Measurements from ENCODE around the gene RDH11.

DNA sequence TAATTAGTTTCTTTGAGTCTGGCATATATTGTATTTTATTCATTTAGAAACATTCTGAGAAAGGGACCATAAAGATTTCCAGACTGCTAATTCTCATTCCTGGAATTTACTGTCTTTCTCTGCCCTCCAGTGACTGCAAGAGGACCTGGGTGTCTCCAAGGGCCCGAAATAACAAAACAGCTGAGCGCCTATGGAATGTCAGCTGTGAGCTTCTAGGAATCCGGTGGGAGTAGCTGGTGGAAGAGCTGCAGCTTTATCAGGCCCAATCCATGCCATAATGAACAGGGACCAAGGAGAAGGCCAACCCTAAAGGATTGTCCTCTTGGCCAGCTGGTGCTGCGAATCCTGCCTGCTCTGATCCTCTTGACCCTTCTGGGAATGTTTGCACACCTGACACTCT is 38.1 kb upstream of the RDH11 start:
- TF ChIP-seq EP300 (IDR thresholded peaks at IDR 0.05) (no peak), POLR2A (IDR thresholded peaks at IDR 0.05) (no peak)
- TF ChIP-seq, protein P1, sequence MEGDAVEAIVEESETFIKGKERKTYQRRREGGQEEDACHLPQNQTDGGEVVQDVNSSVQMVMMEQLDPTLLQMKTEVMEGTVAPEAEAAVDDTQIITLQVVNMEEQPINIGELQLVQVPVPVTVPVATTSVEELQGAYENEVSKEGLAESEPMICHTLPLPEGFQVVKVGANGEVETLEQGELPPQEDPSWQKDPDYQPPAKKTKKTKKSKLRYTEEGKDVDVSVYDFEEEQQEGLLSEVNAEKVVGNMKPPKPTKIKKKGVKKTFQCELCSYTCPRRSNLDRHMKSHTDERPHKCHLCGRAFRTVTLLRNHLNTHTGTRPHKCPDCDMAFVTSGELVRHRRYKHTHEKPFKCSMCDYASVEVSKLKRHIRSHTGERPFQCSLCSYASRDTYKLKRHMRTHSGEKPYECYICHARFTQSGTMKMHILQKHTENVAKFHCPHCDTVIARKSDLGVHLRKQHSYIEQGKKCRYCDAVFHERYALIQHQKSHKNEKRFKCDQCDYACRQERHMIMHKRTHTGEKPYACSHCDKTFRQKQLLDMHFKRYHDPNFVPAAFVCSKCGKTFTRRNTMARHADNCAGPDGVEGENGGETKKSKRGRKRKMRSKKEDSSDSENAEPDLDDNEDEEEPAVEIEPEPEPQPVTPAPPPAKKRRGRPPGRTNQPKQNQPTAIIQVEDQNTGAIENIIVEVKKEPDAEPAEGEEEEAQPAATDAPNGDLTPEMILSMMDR (IDR thresholded peaks at IDR 0.05), result no peak
